ENCODE results near the gene ARL15.

The ARL15 gene

DNA sequence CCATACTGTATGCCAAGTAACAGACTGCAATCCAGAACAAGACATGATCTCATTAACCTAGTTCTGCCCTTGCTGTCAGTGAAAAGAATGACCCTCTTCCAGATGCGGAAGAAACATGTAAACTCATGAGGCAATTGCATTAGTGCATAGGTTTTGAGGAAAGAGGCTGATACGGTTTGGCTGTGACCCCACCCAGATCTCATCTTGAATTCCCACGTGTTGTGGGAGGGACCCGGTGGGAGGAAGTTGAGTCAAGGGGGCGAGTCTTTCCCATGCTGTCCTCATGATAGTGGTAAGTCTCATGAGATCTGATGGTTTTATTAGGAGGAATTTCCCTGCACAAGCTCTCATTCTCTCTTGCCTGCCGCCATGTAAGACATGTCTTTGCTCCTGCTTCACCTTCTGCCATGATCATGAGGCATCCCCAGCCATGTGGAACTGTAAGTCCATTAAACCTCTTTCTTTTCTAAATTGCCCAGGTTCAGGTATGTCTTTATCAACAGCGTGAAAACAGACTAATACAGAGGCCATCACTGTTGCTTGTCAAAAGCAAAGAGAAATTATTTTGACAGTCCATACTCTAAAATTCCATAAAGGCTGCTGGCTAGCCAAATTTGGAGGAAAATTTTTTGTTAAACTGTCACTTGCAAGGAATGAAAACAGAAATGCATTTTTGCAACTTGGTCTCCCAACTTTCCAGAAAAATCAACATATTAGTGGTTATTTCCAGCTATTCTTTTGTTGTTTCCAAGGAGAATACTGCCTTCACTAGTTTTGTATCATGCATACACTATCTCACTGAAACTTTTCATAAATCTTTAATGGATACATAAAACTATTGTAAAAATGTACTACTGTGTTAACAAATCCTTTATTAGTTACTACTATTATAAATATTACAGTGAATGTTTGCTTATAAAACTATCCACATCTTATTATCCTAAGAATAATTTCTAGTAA is 3.2 kb upstream of the ARL15 start:
- peak; percentile 52 for DNase-seq

DNA sequence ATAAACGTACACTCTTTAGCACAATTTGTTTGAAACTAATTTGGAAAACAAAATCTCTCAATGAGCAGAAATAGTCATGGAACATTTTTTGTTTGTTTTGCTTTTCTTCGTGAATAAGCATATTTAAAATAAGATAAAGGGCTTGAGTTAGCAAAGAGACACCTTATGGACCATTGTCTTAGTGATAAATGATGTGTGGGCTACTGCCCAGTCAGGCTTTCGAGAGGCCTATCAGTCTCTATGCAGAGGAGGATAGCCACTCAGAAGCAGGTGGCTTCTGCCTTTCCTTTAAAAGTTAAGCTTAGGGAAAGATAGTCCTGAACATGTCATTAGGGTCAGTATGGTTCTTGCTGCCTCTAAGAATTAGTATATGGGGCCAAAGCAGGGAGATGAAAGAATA is 2.1 kb upstream of the ARL15 start:
- DNase-seq, result no peak

DNA sequence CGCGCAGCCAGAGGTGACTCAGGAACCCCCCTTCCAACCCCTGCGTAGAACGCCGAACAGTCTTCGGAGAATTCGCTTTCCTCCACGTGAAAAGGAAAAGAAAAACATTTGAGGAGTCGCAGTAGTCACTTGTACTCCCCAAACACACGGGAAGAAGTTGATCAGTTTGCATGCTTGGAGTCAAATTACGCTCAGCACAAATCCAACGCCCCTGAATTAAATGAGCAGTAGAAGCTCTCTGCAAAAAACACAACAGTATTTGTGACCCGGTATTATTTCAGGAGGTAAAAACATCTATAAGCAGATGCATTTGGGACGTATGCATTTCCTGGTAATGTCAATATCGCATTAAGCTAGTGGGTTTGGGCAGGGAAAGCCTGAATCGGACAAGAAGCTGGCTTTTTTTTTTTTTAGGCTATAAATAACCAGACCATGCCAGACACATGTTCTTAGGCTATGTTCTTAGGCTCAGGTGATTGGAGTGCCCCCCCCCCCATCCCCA is 854 bp upstream of the ARL15 start:
- no peak for DNase-seq

DNA sequence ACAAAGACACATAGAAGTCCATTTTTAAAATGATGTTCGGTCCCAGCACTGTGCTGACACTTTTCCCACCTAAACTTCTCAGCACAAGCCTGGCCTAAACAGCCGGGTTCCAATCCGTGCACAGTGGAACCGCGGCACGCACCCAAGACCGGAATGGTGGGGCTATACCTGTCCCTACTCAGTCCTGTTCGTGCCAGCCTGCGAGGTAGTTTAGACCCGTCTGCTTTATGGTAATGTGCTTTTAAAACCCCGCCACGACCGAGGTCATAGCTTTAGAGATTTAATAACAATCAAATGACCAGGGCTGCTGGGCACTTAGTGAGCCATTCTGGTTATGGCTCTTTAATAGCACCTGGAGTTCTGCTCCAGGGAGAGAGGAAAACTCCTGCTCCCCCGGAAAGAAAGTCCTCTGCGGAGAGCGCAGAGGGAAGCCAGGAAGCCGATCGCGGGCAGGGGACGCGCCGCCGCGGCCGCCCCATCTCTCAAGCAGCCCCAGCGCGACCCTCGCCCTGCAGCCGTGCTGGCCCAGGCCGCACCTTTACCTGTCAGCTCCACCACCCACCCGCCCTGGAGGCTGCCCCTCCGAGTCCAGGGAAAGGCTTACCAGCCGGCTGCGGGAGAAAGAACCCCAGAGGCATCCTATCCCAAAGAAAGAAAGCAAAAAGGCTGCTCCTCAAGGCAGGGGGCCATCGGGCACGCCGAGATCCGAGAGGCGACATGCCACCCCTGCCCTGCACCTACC is 511 bp downstream of the ARL15 start:
- no peak for DNase-seq

DNA sequence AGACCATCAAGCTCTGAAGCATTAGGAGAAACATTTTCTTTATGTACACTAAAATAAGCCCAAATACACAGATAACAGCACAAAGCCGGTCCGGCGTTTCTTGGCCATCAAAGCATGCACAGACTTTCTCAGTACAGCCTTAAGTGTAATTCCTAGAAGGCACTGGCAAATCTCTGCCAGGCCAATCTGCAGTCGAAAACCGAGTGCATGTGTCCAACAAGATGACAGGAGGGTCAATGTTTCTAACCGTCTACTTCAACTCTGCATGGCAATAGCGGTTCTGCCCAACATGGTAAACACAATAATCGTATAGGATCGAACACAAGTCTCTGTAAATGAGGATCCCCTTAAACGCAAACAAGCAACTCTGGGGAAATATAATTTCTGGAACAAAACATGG is 1.1 kb downstream of the ARL15 start:
- no peak for DNase-seq

DNA sequence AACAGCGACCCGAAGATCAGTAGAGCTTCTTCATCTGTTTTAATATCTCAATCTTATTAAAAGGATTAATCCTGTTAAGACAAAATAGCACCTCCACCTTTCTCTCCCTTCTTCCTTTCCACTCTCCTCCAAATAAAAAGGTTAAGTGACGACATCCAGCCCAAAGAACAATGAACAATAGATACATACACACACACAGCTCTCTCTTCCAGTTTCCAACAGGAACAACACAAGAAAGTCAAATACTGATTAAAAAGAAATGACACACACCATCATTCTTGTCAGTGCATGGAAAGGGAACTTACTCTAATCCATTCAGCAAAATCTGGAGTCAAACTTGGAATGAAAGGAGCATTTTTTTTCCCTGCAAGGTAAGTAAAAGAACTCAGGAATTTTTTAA is 2.8 kb downstream of the ARL15 start:
- peak; percentile 42 for DNase-seq

DNA sequence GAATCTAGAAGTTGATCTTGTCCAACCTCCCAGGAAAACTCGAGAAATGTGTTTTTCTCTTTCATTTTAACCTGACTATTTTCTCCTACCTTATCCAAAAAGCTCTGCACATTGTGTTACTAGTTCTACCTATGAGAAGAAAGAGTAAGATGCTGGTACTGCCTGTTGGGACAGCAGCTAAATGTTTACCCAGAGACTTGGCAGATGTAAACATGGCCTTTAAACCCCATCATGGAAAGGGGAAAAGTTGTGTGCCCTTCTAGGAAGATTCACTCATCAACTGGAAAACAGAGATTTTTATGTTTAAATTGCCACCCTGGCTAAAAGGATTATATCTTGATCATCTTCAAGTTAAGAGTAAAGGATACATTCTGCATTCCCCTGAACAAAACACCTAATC is 3.5 kb downstream of the ARL15 start:
- DNase-seq, result no peak

DNA sequence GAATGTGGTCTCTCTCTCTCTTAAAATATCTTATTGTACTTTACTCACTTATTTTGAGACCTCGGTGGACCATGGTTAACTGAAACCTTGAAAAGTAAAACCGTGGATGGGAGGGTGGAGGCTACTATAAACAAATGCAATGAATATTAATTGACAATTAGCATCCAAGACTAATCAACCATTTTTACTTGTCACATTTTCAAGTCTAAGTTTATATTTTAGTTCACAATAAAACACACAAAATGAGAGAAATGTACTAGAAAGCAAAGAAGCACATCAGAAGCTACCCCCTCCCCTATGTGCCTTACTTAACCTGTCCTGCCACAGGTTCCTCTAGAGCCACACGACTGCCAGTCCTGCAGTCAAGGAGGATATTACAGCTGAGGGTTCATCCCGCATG is 4.6 kb downstream of the ARL15 start:
- DNase-seq, result no peak

DNA sequence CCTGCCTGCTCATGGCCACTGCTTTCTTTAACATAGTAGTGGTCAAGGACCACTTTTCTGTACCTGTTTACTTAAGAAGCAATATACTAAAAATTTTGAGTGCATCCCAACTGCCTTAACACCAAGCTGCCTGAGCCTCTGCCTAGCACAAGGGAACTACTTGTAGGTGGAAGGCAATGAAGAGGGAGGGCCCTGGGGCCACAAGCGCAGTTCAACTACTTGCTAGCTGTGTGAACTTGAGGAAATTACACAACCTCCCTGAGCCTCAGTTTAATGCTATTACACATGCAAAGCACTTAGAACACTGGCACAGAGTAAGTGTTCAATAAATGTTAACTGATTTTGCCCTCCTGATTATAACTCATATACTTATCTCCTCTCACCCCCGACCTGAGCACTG is 6.3 kb downstream of the ARL15 start:
- DNase-seq, result peak; percentile 39

DNA sequence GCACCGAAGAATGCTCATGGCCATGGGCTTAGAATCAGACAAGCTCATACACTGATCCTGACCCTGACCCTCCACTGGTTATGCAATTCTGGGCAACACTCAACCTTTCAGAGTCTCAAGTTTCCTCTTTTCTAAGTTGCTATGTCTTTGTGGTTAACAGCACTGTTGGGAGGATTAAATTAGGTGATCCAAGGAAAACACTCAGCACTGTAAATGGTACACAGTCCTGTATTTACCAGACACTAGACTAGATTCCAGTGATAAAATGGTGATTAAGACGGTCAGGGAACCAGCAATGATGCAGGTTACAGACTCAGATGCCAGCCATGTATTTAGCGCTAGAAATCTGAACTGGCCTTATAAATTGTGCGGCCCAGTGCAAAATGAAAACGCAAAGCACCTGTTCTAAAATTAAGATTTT is 8.1 kb downstream of the ARL15 start:
- DNase-seq, result peak; percentile 86

DNA sequence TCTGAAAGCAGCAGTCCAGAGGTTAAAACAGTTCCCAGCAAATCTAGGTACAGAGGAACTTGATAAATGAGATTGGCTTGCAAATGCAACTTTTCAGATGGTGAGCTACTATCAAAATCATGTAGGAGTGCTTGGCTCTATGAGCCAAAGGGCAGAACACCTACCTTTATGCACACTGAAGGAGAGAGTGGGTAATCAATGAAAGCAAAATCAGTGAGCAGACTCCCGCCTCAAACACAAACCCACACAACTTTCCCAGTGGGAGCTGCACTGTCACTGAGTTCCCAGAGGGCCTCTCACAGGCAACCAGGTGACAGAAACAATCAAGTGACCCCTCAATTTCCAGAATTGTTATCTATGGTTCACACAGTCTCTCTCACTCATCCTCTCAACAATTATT is 8.5 kb downstream of the ARL15 start:
- no peak for DNase-seq

DNA sequence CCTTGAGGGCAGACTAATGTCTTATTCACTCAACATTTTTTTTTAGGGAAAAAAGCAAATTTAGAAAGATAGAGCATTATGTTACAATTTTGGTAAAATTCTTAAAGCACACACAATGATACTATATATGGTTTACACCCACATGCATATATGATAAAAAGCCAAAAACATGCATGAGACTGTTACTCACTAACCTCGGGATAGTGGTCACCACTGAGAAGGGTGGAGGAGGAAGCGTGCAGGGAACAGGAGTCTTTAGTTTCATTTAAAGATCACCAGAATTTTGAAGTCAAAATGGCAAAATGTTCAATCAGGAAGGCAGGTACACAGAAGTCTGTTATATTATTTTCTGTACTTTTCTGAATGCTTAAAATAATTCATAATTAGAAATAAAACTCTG is 9.2 kb downstream of the ARL15 start:
- DNase-seq, result peak; percentile 79

DNA sequence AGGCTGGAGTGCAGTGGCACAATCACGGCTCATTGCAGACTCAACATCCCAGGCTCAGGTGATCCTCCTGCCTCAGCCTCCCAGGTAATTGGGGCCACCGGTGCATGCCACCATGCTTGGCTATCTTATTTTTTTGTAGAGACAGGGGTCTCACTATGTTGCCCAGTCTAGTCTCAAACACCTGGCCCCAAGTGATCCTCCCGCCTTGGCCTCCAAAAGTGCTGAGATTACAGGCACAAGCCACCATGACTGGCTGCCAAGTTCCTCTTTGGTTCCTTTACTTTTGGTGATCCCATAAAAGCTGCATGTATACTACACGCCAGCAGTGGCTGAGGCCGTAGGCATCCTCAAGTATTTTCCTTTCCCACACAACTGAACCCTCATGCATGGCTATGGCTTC is 11.4 kb downstream of the ARL15 start:
- DNase-seq, result no peak

DNA sequence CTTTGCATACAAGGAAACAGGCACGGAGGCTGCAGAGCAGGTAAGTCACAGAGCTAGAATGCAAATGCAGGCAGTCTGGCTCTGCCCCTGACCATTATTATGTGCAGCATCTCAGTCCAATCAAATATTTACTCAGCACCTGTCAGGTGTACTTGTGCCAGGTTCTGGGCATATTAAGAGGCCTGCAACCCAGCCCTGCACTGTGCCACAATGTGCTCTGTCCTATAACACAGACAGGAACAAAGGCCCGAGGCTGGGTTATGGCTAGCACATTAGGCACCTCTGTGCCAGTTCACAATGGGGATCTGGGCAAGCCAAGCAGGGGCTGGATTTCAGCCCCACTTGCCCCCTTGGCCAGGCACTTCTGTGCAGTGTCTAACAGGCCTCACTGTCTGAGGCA is 14.0 kb downstream of the ARL15 start:
- DNase-seq, result no peak

DNA sequence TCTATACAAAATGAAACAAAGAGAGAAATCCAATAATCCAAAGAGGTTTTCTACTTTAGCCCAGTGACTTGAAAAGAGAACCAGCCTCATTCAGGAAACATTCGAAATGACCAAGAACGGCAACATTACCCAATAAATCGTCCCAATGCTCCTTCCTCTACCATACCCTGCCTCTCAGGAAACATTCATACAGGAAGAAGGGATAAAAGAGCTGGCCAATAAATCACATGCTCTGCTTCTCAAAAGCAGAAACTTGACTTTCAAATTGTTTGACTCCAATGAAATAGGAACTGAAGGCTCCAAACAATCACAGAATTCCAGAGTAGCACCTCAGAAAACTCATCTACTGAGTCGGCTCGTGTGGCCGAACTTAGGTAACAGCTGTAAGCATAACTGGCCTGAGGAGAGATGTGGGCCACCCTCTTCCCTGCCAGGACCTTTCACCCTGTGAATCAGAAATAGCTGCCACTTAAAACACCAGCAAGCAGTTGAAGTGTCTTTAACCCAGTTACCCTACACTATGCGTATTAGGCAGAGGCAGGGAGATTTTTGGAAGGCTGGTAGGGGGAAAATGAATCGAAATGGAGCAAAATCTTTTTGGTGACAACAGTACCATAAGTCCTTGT is 14.6 kb downstream of the ARL15 start:
- DNase-seq, result peak; percentile 82

DNA sequence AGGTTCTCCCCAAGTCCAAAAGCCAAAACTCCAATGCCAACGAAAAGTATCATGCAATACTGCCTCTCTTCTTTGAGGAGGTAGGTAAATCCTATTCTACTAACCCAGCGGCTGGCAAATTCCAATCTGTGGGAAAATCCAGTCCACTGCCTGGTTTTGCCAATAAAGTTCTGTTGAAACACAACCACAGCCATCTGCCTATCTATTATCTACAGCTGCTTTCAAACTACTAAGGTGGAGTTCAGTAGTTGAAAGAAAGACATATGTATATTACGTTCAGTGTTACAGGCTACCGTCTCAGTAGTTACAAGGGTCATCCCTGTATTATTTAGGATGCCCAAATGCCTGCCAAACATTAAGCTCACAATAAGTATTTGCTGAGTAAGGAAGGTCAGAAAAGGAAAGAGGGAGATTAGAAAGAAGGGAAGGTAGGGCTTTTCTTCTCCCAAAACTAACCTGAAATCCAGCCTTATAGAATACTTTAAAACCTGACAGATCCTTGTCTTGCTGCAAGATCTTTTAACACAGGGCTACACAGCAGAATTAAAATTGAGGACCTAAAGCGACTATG is 16.2 kb downstream of the ARL15 start:
- DNase-seq, result no peak

DNA sequence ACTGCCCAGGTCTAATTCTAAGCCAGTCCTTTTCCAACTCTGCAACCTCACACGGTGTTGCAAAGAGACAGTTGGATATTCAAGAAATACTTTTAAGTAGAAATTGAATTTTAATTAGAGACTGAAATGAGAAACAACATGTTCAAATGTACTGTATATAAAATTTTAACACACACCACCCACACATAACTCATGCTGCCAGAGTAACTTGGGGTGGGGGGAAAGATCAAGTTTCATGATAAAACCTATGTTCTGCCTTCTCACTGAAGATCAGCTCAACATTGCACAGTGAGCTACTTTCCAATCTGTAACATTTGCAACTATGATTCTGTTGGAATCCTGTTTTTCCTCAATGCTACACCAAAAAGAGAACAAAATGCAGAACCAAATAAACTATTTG is 17.5 kb downstream of the ARL15 start:
- DNase-seq, result no peak

DNA sequence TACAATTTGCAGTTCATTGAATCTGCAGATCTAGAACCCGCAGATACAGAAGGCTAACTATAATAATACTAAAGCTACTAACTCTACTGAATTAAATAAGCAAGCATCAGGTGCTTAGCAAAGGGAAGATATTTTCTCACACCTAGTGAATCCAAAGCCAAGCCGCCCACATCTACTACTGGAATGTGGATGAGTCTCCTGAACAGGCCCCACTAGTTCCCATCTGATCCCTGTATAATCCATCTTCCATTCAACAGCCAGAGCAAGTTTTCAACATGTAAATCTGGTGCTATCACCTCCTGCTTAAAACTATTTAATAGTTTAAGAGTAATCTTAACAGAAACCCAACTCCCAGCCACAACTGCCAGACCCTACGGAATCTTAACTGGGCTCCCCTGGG is 18.9 kb downstream of the ARL15 start:
- no peak for DNase-seq

DNA sequence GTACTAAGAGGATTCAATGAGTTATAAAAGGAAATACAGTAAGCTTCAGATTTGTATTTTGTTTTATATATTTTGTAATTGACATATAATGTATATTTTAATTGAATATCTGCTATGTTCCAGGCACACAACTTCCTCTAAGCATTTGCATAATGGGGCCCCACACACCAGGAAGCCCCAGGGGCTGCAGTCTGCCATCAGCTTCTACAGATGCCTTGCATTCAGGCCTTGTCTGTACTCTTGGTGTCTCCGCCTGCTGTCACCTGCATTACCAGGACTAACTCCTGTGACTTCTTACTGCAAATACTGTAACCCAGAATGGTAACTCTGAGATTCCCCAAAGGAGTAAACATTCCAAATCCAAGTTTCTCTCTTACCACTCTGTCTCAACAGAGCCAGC is 20.6 kb downstream of the ARL15 start:
- no peak for DNase-seq

DNA sequence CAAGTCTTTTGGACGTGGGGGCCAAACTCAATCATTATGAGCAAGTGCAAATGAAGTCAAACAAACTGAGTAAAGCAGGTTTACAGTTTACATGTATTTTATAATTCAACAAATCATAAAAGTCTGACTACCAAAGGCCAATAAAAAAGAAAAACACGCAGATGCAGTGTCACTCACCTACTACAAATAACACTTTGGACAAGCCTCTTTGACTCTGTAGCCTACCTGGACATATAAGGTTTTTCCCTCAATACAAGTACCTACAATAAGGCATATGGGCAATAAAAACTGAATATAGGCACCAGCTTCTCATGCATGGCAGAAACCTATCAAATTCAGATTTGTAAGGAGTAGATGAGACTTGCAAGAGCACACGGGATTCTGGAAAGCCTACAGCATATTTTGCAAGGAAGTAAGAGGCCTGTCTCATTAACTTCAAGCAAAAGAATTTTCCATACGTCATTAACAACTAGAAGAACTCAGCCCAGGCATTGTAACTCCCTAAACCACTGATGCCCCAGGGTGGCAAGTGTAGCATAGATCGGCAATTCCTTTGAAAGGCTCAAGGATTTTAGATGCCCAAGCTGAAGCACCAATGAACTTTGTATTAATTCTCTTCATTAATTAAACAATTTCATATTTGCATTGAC is 21.7 kb downstream of the ARL15 start:
- no peak for DNase-seq

DNA sequence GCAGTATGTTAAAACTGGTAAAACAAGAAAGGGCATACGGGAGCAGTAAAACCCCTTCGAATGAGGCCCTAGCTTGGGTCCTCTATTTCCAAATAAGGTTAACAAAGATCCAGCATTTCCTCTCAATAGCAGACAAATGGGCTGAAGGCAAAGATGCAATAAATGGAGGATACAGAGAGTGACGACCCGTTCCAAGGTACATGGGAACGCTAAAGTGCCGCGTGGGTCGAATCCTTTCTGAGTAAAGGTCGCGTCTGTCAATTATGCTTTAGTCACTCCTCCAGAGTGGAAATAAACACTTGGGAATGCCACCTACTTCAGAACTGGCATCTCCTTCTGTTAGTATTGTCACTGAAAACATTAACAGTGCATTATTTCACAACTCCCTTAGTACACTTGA is 24.7 kb downstream of the ARL15 start:
- no peak for DNase-seq

DNA sequence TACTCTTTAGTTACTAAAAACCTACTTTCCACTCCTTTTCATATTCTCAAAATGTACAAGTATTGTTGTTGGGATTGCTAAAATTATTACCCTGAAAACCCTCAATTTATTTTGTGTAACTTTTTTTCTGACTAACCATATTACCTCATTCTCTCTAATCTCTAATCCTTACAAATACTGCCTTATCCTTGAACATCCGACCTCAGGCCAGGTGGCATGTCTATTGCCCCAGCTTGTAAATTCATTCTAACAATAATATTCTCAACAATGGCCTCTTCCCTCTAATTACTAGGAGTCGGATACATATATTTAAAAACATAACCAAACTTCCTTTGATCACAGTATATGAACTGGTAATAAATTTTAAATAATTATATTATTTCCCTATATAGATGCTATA is 25.8 kb downstream of the ARL15 start:
- DNase-seq, result no peak

DNA sequence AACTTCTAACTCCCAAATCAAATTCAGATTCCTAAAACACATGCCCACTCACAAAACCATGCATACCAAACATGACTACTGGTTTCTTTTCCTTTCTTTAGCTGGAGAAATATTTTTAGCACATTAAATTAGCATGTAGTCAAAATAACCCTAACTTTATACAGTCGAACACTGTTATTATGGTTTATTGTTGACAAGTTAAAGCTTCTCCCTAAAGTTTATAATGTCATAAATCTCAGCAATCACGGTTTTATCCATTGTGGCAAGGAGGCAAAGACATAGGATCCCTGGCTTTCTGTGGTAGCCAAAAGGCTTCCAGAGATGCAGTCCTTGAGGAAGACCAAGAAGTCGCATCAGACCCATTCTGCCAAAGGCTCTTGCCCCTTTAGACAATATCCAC is 27.5 kb downstream of the ARL15 start:
- DNase-seq, result no peak
